GM23338 (cell line): ENCODE results near the gene SH3GLB1. TPM values are rescaled to one million over a fixed set of nuclear protein-coding genes. Genes with fewer than 3 reads are reported as not detected.

Source experiments
- ATAC-seq: fragments of 200-7000 bp; cut with Tn5 transposase; 3 replicates; pipeline ENCODE4 v1.9.1; 2020
- DNase-seq: peaks from one replicate; pipeline ENCODE4 v3.0.0-alpha.2; 2015; ENCODE audit warnings: low spot score
- H2AFZ ChIP-seq: fragments of 200-600 bp; sonication (generic); 2 replicates; pipeline ENCODE4 v1.8.0; 2016; ENCODE audit warnings: antibody characterized with exemption, mild to moderate bottlenecking, moderate library complexity
- H3F3A ChIP-seq: fragments of 200-600 bp; sonication (generic); replicated peaks from 2 replicates; pipeline ENCODE4 v1.8.0; 2017; ENCODE audit warnings: antibody characterized with exemption, mixed run types, low read depth
- H3K27ac ChIP-seq: fragments of 200-600 bp; sonication (generic); 2 replicates; pipeline ENCODE4 v1.6.1; 2016; ENCODE audit warnings: low read depth
- H3K27me3 ChIP-seq: fragments of 200-600 bp; sonication (generic); 2 replicates; pipeline ENCODE4 v1.8.0; 2016; ENCODE audit warnings: mild to moderate bottlenecking, mixed run types, moderate library complexity; ENCODE audit not compliant: insufficient read depth
- H3K36me3 ChIP-seq: fragments of 200-600 bp; sonication (generic); 2 replicates; pipeline ENCODE4 v1.8.0; 2016; ENCODE audit warnings: mild to moderate bottlenecking; ENCODE audit not compliant: insufficient read depth
- H3K4me1 ChIP-seq: fragments of 200-600 bp; sonication (generic); 2 replicates; pipeline ENCODE4 v1.8.0; 2016; ENCODE audit warnings: mild to moderate bottlenecking, moderate library complexity; ENCODE audit not compliant: insufficient read depth
- H3K4me2 ChIP-seq: fragments of 200-600 bp; sonication (generic); 2 replicates; pipeline ENCODE4 v1.7.1; 2017; ENCODE audit warnings: mixed run types
- H3K4me3 ChIP-seq: fragments of 200-600 bp; sonication (generic); 2 replicates; pipeline ENCODE4 v1.6.1; 2016; ENCODE audit warnings: mixed run types
- H3K79me2 ChIP-seq: fragments of 200-600 bp; sonication (generic); replicated peaks from 2 replicates; pipeline ENCODE4 v1.8.0; 2017; ENCODE audit warnings: mild to moderate bottlenecking; ENCODE audit not compliant: insufficient read depth
- H3K9me2 ChIP-seq: fragments of 200-600 bp; sonication (generic); 2 replicates; pipeline ENCODE4 v1.8.0; 2017; ENCODE audit not compliant: insufficient read depth
- H4K20me1 ChIP-seq: fragments of 200-600 bp; sonication (generic); replicated peaks from 2 replicates; pipeline ENCODE4 v1.8.0; 2017; ENCODE audit warnings: mild to moderate bottlenecking; ENCODE audit not compliant: insufficient read depth
- H3K27ac Mint-ChIP-seq: 2 replicates; pipeline ENCODE4 v1.8.0; 2020; ENCODE audit warnings: inconsistent platforms, mild to moderate bottlenecking, moderate library complexity, mixed read lengths
- H3K27me3 Mint-ChIP-seq: 3 replicates; pipeline ENCODE4 v1.8.0; 2022; ENCODE audit warnings: low read depth, mild to moderate bottlenecking, moderate library complexity, mixed read lengths, inconsistent platforms; ENCODE audit not compliant: insufficient read depth, poor library complexity
- H3K36me3 Mint-ChIP-seq: 3 replicates; pipeline ENCODE4 v1.8.0; 2021; ENCODE audit warnings: low read depth, mild to moderate bottlenecking, inconsistent platforms, moderate library complexity, mixed read lengths
- H3K4me1 Mint-ChIP-seq: 3 replicates; pipeline ENCODE4 v1.8.0; 2020; ENCODE audit warnings: mild to moderate bottlenecking, inconsistent platforms, mixed read lengths
- H3K4me3 Mint-ChIP-seq: 3 replicates; pipeline ENCODE4 v1.8.0; 2021; ENCODE audit warnings: moderate library complexity, mild to moderate bottlenecking, inconsistent platforms, mixed read lengths
- H3K9me3 Mint-ChIP-seq: 3 replicates; pipeline ENCODE4 v1.8.0; 2020; ENCODE audit warnings: moderate library complexity, mild to moderate bottlenecking, inconsistent platforms, mixed read lengths
- CREB1 ChIP-seq: fragments of 250-450 bp; sonication (Bioruptor Pico); IDR thresholded peaks from 2 replicates; pipeline ENCODE4 v1.5.0; 2020; ENCODE audit warnings: low read depth, mild to moderate bottlenecking, moderate library complexity
- CTCF ChIP-seq, 2 experiments: fragments of 200-600 bp in 1 of 2; sonication (generic) in 1 of 2; conservative IDR thresholded peaks; 2 replicates each; pipeline versions ENCODE4 v1.5.1 to v1.6.1; 2016 to 2017; ENCODE audit warnings: antibody characterized with exemption in 2 of 2, low read depth in 2 of 2, mild to moderate bottlenecking in 2 of 2, moderate library complexity in 1 of 2
- ETS1 ChIP-seq: IDR thresholded peaks from 2 replicates; pipeline ENCODE4 v1.6.1; 2016; ENCODE audit warnings: antibody characterized with exemption
- EZH2 ChIP-seq: fragments of 200-600 bp; sonication (generic); IDR thresholded peaks from one replicate; pipeline ENCODE4 v1.8.0; 2017; ENCODE audit warnings: antibody characterized with exemption, mild to moderate bottlenecking, low read depth; ENCODE audit not compliant: unreplicated experiment
- EZH2phosphoT487 ChIP-seq: fragments of 200-600 bp; sonication (generic); IDR thresholded peaks from one replicate; pipeline ENCODE4 v1.8.1; 2018; ENCODE audit warnings: antibody characterized with exemption; ENCODE audit not compliant: unreplicated experiment
- JUNB ChIP-seq: IDR thresholded peaks from one replicate; pipeline ENCODE4 v1.6.1; 2016; ENCODE audit warnings: antibody characterized with exemption; ENCODE audit not compliant: unreplicated experiment
- NANOG ChIP-seq: IDR thresholded peaks from 2 replicates; pipeline ENCODE4 v1.6.1; 2016; ENCODE audit warnings: antibody characterized with exemption, borderline replicate concordance
- POLR2AphosphoS5 ChIP-seq: IDR thresholded peaks from 2 replicates; pipeline ENCODE4 v1.6.1; 2016; ENCODE audit warnings: antibody characterized with exemption, low read depth
- REST ChIP-seq: IDR thresholded peaks from one replicate; pipeline ENCODE4 v1.6.1; 2018; ENCODE audit warnings: antibody characterized with exemption; ENCODE audit not compliant: unreplicated experiment
- STAT1 ChIP-seq: IDR thresholded peaks from one replicate; pipeline ENCODE4 v1.6.1; 2016; ENCODE audit warnings: antibody characterized with exemption; ENCODE audit not compliant: unreplicated experiment
- ZNF114 ChIP-seq: fragments of 250-450 bp; sonication (Bioruptor Pico); IDR thresholded peaks from 2 replicates; pipeline ENCODE4 v1.5.0; 2020; ENCODE audit warnings: mild to moderate bottlenecking, moderate library complexity
- ZNF331 ChIP-seq: fragments of 250-450 bp; sonication (Bioruptor Pico); IDR thresholded peaks from 2 replicates; pipeline ENCODE4 v1.5.0; 2020; ENCODE audit warnings: low read depth, mild to moderate bottlenecking, moderate library complexity
- ZNF462 ChIP-seq: fragments of 250-450 bp; sonication (Bioruptor Pico); IDR thresholded peaks from 2 replicates; pipeline ENCODE4 v1.5.0; 2020; ENCODE audit warnings: mild to moderate bottlenecking, moderate library complexity
- polyA plus RNA-seq: library from polyadenylated mRNA; unstranded; fragments of >200 nt; fragmentation: Nextera tagmentation; extraction: Ambion mirVana; gene quantifications from 2 replicates; pipeline ENCODE4 v1.2.1, GENCODE V29; 2016
- total RNA-seq: library from RNA; depleted of rRNA; stranded (reverse); fragments of >200 nt; shearing (Covaris generic); gene quantifications from 2 replicates; pipeline ENCODE4 v1.2.3, GENCODE V29; 2014

Gene SH3GLB1
- total and polyA plus RNA-seq, 2 experiments from 2014 or later = 21.4 to 29.4 TPM

- peaks cover 14% of the 10 kb centered on the region for H3K4me1 ChIP-seq
- no peaks in the 10 kb centered on the region for H3K9me3 Mint-ChIP-seq
- no peaks in the 10 kb centered on the region for H3K9me2 ChIP-seq
- H3K4me3 Mint-ChIP-seq = no peak overlapping the region
- H3K79me2 ChIP-seq = no peaks in the 10 kb centered on the region
- TF ChIP-seq ZNF114 (CRISPR knock-in tag) = no peak
- TF ChIP-seq JUNB = no peak
- TF ChIP-seq ETS1 = no peak
- no peak for TF ChIP-seq NANOG
- no peak for TF ChIP-seq ZNF462 (CRISPR knock-in tag)
- TF ChIP-seq EZH2phosphoT487 = no peak
- TF ChIP-seq REST = no peak
- no peak for TF ChIP-seq POLR2AphosphoS5
- no peak for TF ChIP-seq CTCF (conservative IDR thresholded peaks at IDR 0.05; ENCODE audit: low read depth in 2 of 2)
- no peak for TF ChIP-seq CREB1 (CRISPR knock-in tag)
- no peak for TF ChIP-seq STAT1
- no peak for TF ChIP-seq ZNF331
- TF ChIP-seq EZH2 = no peak
- DNase-seq (no peak), ATAC-seq (no peak)
- no peak overlapping the region for H3K27ac ChIP-seq
- H3K36me3 ChIP-seq = no peaks in the 10 kb centered on the region
- no peaks in the 10 kb centered on the region for H3K27me3 ChIP-seq
- no peak overlapping the region for H3K4me2 ChIP-seq
- no peaks in the 10 kb centered on the region for H3F3A ChIP-seq
- H3K4me3 ChIP-seq = no peak overlapping the region
- no peaks in the 10 kb centered on the region for H4K20me1 ChIP-seq
- H3K27ac Mint-ChIP-seq = no peak overlapping the region
- peaks cover 7% of the 10 kb centered on the region for H3K27me3 Mint-ChIP-seq
- H3K4me1 Mint-ChIP-seq = peaks cover 19% of the 10 kb centered on the region
- no peaks in the 10 kb centered on the region for H3K36me3 Mint-ChIP-seq
- 0 out of 2 replicates have a peak overlapping the region, but pooled peaks have one; percentile 7 for H2AFZ ChIP-seq
These were observed 74.3 kb downstream of the SH3GLB1 start for GRCh38 chr1:86778569-86779239.
